RWPE1 (cell line): ENCODE results near the gene NSMF.
A peak's percentile ranks its signal among the peaks of the same experiment; 100 is the strongest.

Experiments used
- CTCF ChIA-PET: fragments of 350-600 bp; sonication (Branson Sonifier 250); formaldehyde crosslinking; extraction: SDS; loops from one replicate; lab custom pipeline; 2021; lab: Yijun Ruan, JAX
- POLR2A ChIA-PET: fragments of 400-600 bp; formaldehyde crosslinking; extraction: SDS; loops from one replicate; lab custom pipeline; 2020; ENCODE audit warnings: antibody characterized with exemption; ENCODE audit not compliant: low non-redundant PET; lab: Yijun Ruan, JAX
- DNase-seq: peaks from one replicate; pipeline ENCODE4 v3.0.0; 2012; ENCODE audit warnings: low spot score
- H3K27ac ChIP-seq: fragments of 450-650 bp; 2 replicates; pipeline ENCODE4 v1.5.1; 2017
- CTCF ChIP-seq: fragments of 450-650 bp; conservative IDR thresholded peaks from 2 replicates; pipeline ENCODE4 v1.5.1; 2017; ENCODE audit warnings: low read depth, mild to moderate bottlenecking

The NSMF gene

GRCh38 chr9:137460363-137461315, 1.5 kb upstream of the NSMF start:
- peak overlapping the region; percentile 74 for H3K27ac ChIP-seq
- TF ChIP-seq CTCF: no peak
- POLR2A ChIA-PET: no interaction called here
- no peak for DNase-seq
- CTCF ChIA-PET: interaction anchor here (0.5 to 1.4 kb wide), 3 partner anchors 18 to 357 kb away, joined by 4 to 6 read pairs (median 4); partner anchors contain the start of genes EXD3 and NOXA1

GRCh38 chr9:137459601-137460362, 648 bp upstream of the NSMF start:
- ChIA-PET CTCF (interaction anchor here (0.6 to 1.4 kb wide), 3 partner anchors 17 to 100 kb away, joined by 3 to 6 read pairs (median 4); partner anchors contain the start of genes EXD3 and NOXA1), POLR2A (interaction anchor here (0.6 kb wide), 2 partner anchors 32 to 84 kb away, joined by 3 to 4 read pairs; no protein-coding TSS in a partner anchor)
- DNase-seq: no peak
- TF ChIP-seq CTCF: no peak
- peak overlapping the region; percentile 74 for H3K27ac ChIP-seq

GRCh38 chr9:137458194-137459151, 661 bp downstream of the NSMF start:
- H3K27ac ChIP-seq: peak overlapping the region; percentile 74
- DNase-seq: peak; percentile 32
- POLR2A ChIA-PET: no interaction called here
- CTCF ChIA-PET: no interaction called here
- TF ChIP-seq CTCF: no peak

GRCh38 chr9:137457406-137458193, 1.5 kb downstream of the NSMF start:
- ChIA-PET POLR2A (no interaction called here), CTCF (interaction anchor here (0.6 to 2.1 kb wide), 5 partner anchors 12 to 145 kb away, joined by 3 to 7 read pairs (median 4); no protein-coding TSS in a partner anchor)
- no peak for DNase-seq
- TF ChIP-seq CTCF: no peak
- peak overlapping the region; percentile 74 for H3K27ac ChIP-seq

- H3K27ac ChIP-seq: peak overlapping the region; percentile 74
- TF ChIP-seq CTCF: no peak
- CTCF ChIA-PET: interaction anchor here (0.7 to 2.1 kb wide), 4 partner anchors 11 to 78 kb away, joined by 3 to 7 read pairs (median 4); no protein-coding TSS in a partner anchor
These were observed 2.2 kb downstream of the NSMF start for GRCh38 chr9:137456864-137457405.

More at GRCh38 chr9:137456864-137457405, 2.2 kb downstream of the NSMF start:
- POLR2A ChIA-PET: no interaction called here
- DNase-seq: no peak
